GM18873 (cell line): ENCODE data around the gene RTF1.

Experiments
- ATAC-seq: cut with Tn5 transposase; IDR thresholded peaks from one replicate; pipeline ENCODE4 v1.9.1; 2021; ENCODE audit warnings: mild to moderate bottlenecking, moderate library complexity, moderate number of reproducible peaks; ENCODE audit not compliant: unreplicated experiment, low FRiP score

The RTF1 gene

DNA sequence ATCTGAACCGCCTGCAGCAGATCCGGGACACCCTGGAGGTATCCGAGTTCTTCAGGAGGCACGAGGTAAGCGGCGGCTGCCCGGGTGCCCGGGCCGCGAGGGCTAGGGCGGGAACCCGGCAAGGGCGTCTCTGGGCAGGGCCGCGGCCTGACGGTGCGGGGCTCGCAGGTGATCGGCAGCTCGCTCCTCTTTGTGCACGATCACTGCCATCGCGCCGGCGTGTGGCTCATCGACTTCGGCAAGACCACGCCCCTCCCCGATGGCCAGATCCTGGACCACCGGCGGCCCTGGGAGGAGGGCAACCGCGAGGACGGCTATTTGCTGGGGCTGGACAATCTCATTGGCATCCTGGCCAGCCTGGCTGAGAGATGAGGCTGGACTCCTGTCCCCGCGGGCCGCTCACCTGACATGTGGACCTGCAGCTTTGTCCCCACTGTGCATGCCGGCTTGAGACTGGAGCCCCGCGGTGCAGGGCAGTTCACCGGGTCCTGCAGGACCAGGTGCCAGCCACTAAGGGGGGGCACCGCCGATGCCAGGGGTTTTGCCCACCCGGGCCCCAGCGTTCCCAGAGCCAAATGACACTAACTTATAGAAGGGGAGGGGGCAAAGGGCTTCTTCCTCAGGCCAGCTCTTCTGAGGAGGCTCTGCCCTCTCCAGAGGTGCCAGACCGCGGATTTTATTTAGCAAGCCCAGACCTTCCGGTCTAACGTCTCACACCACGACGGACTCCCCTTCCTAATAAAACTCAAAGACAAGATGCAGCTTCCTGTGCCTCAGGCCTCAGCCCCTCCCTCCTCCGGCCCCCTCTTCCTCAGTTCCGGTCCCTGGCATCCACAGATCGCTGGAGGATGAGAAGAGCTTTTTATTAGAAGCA lies 86.1 kb downstream of the RTF1 start:
- no peak for ATAC-seq

DNA sequence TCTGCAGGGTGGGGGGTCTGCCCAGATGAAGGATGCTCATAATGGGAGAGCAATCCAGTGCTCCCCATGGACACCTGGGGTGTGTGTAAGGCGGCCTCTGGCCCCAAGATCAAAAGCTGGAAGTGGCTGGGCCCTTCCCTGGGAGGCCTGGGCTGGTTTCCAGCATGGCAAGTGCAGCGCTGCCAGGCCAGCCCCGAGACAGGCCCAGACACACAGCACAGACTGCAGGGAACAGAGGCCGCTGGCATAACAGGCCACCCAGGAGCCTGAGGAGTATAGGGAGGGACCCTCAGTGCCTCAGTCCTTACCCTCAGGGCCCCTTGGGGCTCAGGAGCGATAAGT lies 86.7 kb downstream of the RTF1 start:
- no peak for ATAC-seq

- ATAC-seq: no peak
Measured at GRCh38 chr15:41504751-41505492, 88.0 kb downstream of the RTF1 start.

GRCh38 chr15:41505776-41506175 lies 88.9 kb downstream of the RTF1 start:
- no peak for ATAC-seq

- no peak for ATAC-seq
Measured at GRCh38 chr15:41506796-41507341, 90.0 kb downstream of the RTF1 start.

DNA sequence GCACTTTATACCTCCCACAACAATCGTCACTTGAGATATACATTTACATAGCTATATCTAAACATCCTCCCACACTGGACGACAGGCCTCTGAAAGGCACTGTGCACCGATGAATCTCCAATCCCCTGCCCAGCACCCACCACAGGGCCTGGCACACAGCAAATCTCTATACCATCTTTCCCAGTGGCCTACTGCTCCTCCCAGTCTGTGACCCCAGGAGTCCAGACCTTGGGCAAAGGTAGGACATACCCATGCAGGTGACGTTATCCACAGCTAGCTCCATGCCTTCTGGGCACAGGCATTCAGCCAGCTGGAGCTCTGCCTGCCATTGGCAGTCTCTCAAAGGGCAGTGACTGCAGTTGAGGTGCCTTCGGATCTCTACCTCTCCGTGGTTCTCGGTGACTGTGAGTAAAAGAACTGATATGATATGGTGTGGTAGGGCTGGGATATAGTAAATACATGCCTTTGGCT lies 91.0 kb downstream of the RTF1 start:
- no peak for ATAC-seq

DNA sequence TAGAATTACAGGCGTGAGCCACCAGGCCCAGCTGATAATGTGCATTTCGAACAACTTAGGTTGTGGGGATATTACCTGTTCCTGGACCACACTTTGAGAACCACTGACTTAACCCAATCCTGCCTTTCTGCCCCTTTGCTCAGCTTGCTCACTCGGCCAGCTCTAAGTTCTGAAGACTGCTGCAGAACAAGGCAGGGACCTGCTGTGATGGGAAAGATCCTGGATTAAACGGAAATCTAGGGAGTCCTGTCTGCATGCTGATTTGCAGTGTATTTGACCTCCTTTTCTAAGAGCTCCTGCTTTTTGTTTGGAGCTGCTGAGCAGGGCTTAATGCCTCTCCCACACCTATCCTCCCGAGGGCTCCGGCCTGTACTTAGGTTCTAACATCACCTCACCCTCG lies 93.8 kb downstream of the RTF1 start:
- ATAC-seq: no peak

GRCh38 chr15:41511331-41511898 lies 94.5 kb downstream of the RTF1 start:
- no peak for ATAC-seq

GRCh38 chr15:41511899-41512369 lies 95.0 kb downstream of the RTF1 start:
- ATAC-seq: no peak

- ATAC-seq: no peak
Measured at GRCh38 chr15:41512512-41512939, 95.6 kb downstream of the RTF1 start.

- no peak for ATAC-seq
Measured at GRCh38 chr15:41512940-41513505, 96.1 kb downstream of the RTF1 start.

- no peak for ATAC-seq
Measured at GRCh38 chr15:41513506-41514227, 96.8 kb downstream of the RTF1 start, which contains the start of gene LTK. LTK (minus strand) TSS chr15:41513827; CDS start chr15:41513709, 118 bp downstream.

GRCh38 chr15:41517895-41518449 lies 101.1 kb downstream of the RTF1 start:
- no peak for ATAC-seq

DNA sequence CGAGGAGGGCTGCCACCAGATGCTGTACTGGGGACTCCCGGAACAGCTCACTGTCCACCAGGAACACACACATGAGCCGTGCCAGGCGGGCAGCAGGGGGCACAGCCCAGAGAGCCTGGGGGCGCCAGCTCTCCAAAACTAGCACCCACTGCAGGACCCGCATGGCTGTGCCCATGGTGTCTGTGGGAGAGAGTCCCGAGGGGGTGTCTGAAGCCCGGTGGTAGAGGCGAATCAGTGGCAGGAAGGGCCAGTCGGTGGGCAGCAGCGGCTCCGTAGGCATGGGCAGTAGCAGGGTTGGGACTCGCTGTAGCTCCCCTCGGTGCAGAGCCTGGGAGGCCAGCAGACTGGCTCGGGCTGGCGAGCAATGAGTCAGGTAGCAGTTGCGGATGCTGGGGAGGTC lies 103.7 kb downstream of the RTF1 start:
- no peak for ATAC-seq

DNA sequence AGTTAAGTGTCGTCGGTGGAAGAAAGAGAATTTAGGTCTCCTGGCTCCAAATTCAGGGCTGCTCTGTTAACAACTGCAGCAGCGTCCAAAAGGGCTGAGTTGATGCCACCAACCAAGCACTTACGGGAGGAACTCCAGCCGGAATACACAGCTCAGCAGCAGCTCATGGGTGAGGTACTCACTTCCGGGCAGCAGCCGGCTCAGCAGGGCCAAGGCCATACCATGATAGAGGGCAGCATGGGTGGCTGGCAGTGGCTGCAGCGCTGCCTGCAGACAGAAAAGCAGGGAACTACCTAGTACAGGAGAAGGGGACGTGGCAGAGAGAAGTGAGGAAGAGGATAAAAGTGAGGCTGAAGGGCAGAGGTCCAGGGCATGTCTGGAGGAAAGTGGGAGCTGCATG lies 104.7 kb downstream of the RTF1 start:
- no peak for ATAC-seq

DNA sequence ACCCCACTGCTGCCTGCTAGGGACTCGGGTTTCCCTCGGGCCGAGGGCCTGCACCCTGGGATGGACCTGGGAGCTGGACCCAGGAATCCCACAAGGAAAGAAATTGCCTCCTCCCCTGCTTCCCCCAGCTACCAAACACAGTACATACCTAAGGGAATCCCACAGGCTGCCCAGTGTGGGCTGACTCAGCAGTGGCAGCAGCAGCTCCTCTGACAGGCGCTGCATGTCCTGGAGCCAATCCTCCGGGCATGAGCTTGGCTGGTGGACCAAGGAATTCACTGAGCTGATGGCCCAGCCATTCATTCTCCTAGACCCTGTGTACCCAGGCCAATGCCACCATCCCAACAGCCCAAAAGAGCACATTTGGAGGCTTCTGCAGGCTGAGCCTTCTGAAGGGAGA lies 106.2 kb downstream of the RTF1 start:
- ATAC-seq: no peak

GRCh38 chr15:41530363-41530956 lies 113.6 kb downstream of the RTF1 start:
- no peak for ATAC-seq
